Mesenchymal stem cell (in vitro differentiated cells and primary cell): ENCODE results near the gene AGER.

Source experiments
- DNase-seq: peaks from one replicate; pipeline ENCODE4 v3.0.0-alpha.2; 2013
- H2AFZ ChIP-seq: one replicate; pipeline ENCODE4 v1.6.1; 2013; ENCODE audit warnings: low read depth, mild to moderate bottlenecking, control low read depth, inconsistent platforms, low read length, moderate library complexity
- H2AK5ac ChIP-seq: 2 replicates; pipeline ENCODE4 v1.6.1; 2013; ENCODE audit warnings: low read length, moderate library complexity, mild to moderate bottlenecking, inconsistent platforms; ENCODE audit not compliant: severe bottlenecking
- H2BK120ac ChIP-seq: one replicate; pipeline ENCODE4 v1.6.1; 2013; ENCODE audit warnings: low read depth, mild to moderate bottlenecking, inconsistent platforms, low read length, moderate library complexity
- H2BK12ac ChIP-seq, 2 experiments: one replicate each; pipeline ENCODE4 v1.6.1; 2013; ENCODE audit warnings: inconsistent platforms in 2 of 2, low read length in 2 of 2, mild to moderate bottlenecking in 2 of 2, moderate library complexity in 2 of 2, control low read depth in 1 of 2
- H2BK15ac ChIP-seq: one replicate; pipeline ENCODE4 v1.6.1; 2013; ENCODE audit warnings: mild to moderate bottlenecking, low read depth, inconsistent platforms; ENCODE audit not compliant: poor library complexity, severe bottlenecking
- H2BK5ac ChIP-seq: 2 replicates; pipeline ENCODE4 v1.6.1; 2013; ENCODE audit warnings: low read depth, mild to moderate bottlenecking, low read length, control low read depth, inconsistent platforms; ENCODE audit not compliant: poor library complexity, severe bottlenecking
- H3K14ac ChIP-seq, 2 experiments: one replicate each; pipeline ENCODE4 v1.6.1; 2013; ENCODE audit warnings: inconsistent platforms in 2 of 2, low read length in 2 of 2, control low read depth in 1 of 2, mild to moderate bottlenecking in 1 of 2, moderate library complexity in 1 of 2
- H3K18ac ChIP-seq, 2 experiments: one replicate each; pipeline ENCODE4 v1.6.1; 2013; ENCODE audit warnings: inconsistent platforms in 2 of 2, low read length in 2 of 2, control low read depth in 1 of 2, low read depth in 1 of 2, mild to moderate bottlenecking in 1 of 2
- H3K23ac ChIP-seq, 2 experiments: one replicate each; pipeline ENCODE4 v1.6.1; 2013; ENCODE audit warnings: inconsistent platforms in 2 of 2, low read length in 2 of 2, mild to moderate bottlenecking in 2 of 2, moderate library complexity in 2 of 2, control low read depth in 1 of 2
- H3K27ac ChIP-seq: 2 replicates; pipeline ENCODE4 v1.5.1; 2013; ENCODE audit warnings: mild to moderate bottlenecking, moderate library complexity, low read length, control low read depth, inconsistent platforms; ENCODE audit not compliant: poor library complexity, severe bottlenecking
- H3K27me3 ChIP-seq, 2 experiments: 2 replicates each; pipeline versions ENCODE4 v1.6.1 to v1.7.0; 2013; ENCODE audit warnings: low read length in 2 of 2, mild to moderate bottlenecking in 2 of 2, moderate library complexity in 2 of 2, control low read depth in 1 of 2, inconsistent platforms in 1 of 2; ENCODE audit not compliant: control insufficient read depth in 1 of 2, insufficient read depth in 1 of 2
- H3K36me3 ChIP-seq, 2 experiments: 2 replicates each; pipeline versions ENCODE4 v1.6.1 to v1.7.0; 2013; ENCODE audit warnings: low read length in 2 of 2, control low read depth in 1 of 2, inconsistent platforms in 1 of 2, low read depth in 1 of 2, mild to moderate bottlenecking in 1 of 2; ENCODE audit not compliant: insufficient read depth in 2 of 2, control insufficient read depth in 1 of 2
- H3K4ac ChIP-seq, 2 experiments: one replicate each; pipeline ENCODE4 v1.6.1; 2013; ENCODE audit warnings: inconsistent platforms in 2 of 2, low read length in 2 of 2, mild to moderate bottlenecking in 2 of 2, moderate library complexity in 2 of 2, control low read depth in 1 of 2, low read depth in 1 of 2
- H3K4me1 ChIP-seq: 2 replicates; pipeline ENCODE4 v1.6.1; 2013; ENCODE audit warnings: low read depth, low read length, control low read depth; ENCODE audit not compliant: control insufficient read depth, insufficient read depth
- H3K4me2 ChIP-seq: 2 replicates; pipeline ENCODE4 v1.6.1; 2013; ENCODE audit warnings: low read length, mild to moderate bottlenecking, inconsistent platforms; ENCODE audit not compliant: poor library complexity, severe bottlenecking
- H3K4me3 ChIP-seq, 2 experiments: 2 replicates each; pipeline versions ENCODE4 v1.5.1 to v1.7.0; 2013; ENCODE audit warnings: low read length in 2 of 2, mild to moderate bottlenecking in 2 of 2, control low read depth in 1 of 2, low read depth in 1 of 2; ENCODE audit not compliant: insufficient read depth in 1 of 2
- H3K79me1 ChIP-seq: replicated peaks from 2 replicates; pipeline ENCODE4 v1.6.1; 2013; ENCODE audit warnings: mild to moderate bottlenecking, control low read depth, low read length, inconsistent platforms; ENCODE audit not compliant: poor library complexity, severe bottlenecking
- H3K9ac ChIP-seq: 2 replicates; pipeline ENCODE4 v1.7.0; 2013; ENCODE audit warnings: mild to moderate bottlenecking, low read length, moderate library complexity
- H3K9me3 ChIP-seq: 2 replicates; pipeline ENCODE4 v1.7.0; 2013; ENCODE audit warnings: mild to moderate bottlenecking, low read length; ENCODE audit not compliant: control insufficient read depth
- H4K8ac ChIP-seq: one replicate; pipeline ENCODE4 v1.6.1; 2013; ENCODE audit warnings: inconsistent platforms, mild to moderate bottlenecking, low read length, moderate library complexity
- H4K91ac ChIP-seq: one replicate; pipeline ENCODE4 v1.6.1; 2013; ENCODE audit warnings: mild to moderate bottlenecking, low read length, inconsistent platforms
- WGBS: methylation state at CpG from one replicate; pipeline ENCODE4 v1.1.7; 2013; ENCODE audit warnings: mixed read lengths; 5-methylcytosine and 5-hydroxymethylcytosine counted together

AGER gene

DNA sequence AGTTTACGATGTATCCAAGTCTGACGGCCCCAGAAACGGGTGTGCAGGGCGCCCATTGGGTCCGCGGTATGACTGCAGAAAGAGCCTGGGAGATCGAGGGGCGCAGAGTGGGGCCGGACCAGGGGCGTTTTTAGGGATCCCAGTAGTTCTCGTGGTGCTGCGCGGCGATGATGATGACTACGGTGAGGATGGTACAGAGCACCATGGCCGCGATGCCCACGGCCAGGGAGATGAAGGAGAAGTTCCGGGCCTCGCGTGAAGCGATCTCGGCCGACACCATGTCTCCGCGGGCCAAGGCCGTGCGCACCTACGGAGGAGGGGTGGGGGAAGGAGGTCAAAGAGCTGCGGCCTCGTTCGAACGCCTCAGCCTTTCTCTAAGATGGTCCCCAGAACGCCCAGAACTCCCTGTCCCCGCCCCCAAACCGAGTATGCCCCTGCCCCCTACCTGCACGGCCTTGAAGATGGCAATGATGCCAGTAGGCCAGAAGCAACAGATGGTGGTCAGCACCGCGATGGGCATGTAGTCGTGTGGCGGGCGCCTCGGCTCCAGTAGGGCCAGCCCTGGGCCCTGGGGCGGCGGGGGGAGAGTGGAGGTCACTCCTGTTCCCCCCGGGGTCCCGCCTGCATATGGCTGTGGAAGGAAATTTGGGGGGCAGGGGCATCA is 34.8 kb downstream of the AGER start:
- Histone ChIP-seq H2BK5ac (no peak overlapping the region), H3K14ac (no peak overlapping the region), H3K36me3 (no peaks in the 10 kb centered on the region), H3K4me3 (peak overlapping the region in 1 of 2 experiments; percentile 44), H2AFZ (no peak overlapping the region), H4K8ac (no peak overlapping the region), H3K9ac (no peak overlapping the region), H2BK12ac (no peak overlapping the region), H4K91ac (no peak overlapping the region), H3K79me1 (peaks cover 3% of the 10 kb centered on the region), H3K18ac (no peak overlapping the region), H2BK120ac (no peak overlapping the region), H3K27ac (no peak overlapping the region), H3K9me3 (no peaks in the 10 kb centered on the region), H3K4me1 (peaks cover 19% of the 10 kb centered on the region), H3K27me3 (peaks cover 39 to 46% of the 10 kb centered on the region in 2 experiments), H3K4me2 (no peak overlapping the region), H2BK15ac (no peak overlapping the region), H3K23ac (no peak overlapping the region), H2AK5ac (no peak overlapping the region), H3K4ac (no peak overlapping the region)
- WGBS: 57% methylated on average over 43 of the region's 47 CpGs
- DNase-seq: no peak

GRCh38 chr6:32148289-32149091 is 35.6 kb downstream of the AGER start:
- Histone ChIP-seq H3K9ac (no peak overlapping the region), H3K36me3 (no peaks in the 10 kb centered on the region), H3K4me3 (peak overlapping the region in 1 of 2 experiments; percentile 44), H3K4ac (no peak overlapping the region), H3K4me1 (peaks cover 17% of the 10 kb centered on the region), H3K23ac (no peak overlapping the region), H3K27me3 (peaks cover 39 to 46% of the 10 kb centered on the region in 2 experiments), H4K8ac (no peak overlapping the region), H3K14ac (no peak overlapping the region), H2BK15ac (no peak overlapping the region), H2AK5ac (no peak overlapping the region), H2AFZ (no peak overlapping the region), H3K79me1 (peaks cover 3% of the 10 kb centered on the region), H3K18ac (no peak overlapping the region), H3K9me3 (no peaks in the 10 kb centered on the region), H3K27ac (no peak overlapping the region), H4K91ac (no peak overlapping the region), H2BK12ac (no peak overlapping the region), H3K4me2 (no peak overlapping the region), H2BK5ac (no peak overlapping the region), H2BK120ac (no peak overlapping the region)
- peak; percentile 44 for DNase-seq
- 40% methylated on average over 34 of the region's 39 CpGs for WGBS

- peaks cover 39 to 46% of the 10 kb centered on the region in 2 experiments for H3K27me3 ChIP-seq
- WGBS: 90% methylated on average over 4 of the region's 4 CpGs
- H3K18ac ChIP-seq: no peak overlapping the region
- peaks cover 3% of the 10 kb centered on the region for H3K79me1 ChIP-seq
- no peaks in the 10 kb centered on the region for H3K36me3 ChIP-seq
- H2AK5ac ChIP-seq: no peak overlapping the region
- H2AFZ ChIP-seq: no peak overlapping the region
- no peak overlapping the region for H2BK120ac ChIP-seq
- no peak overlapping the region for H3K9ac ChIP-seq
- H2BK5ac ChIP-seq: no peak overlapping the region
- H2BK12ac ChIP-seq: no peak overlapping the region
- H3K4ac ChIP-seq: no peak overlapping the region
- H4K91ac ChIP-seq: no peak overlapping the region
- H3K23ac ChIP-seq: no peak overlapping the region
- DNase-seq: no peak
- no peak overlapping the region for H4K8ac ChIP-seq
- no peak overlapping the region for H3K4me3 ChIP-seq
- H2BK15ac ChIP-seq: no peak overlapping the region
- H3K14ac ChIP-seq: no peak overlapping the region
- H3K9me3 ChIP-seq: no peaks in the 10 kb centered on the region
- H3K4me2 ChIP-seq: no peak overlapping the region
- no peak overlapping the region for H3K27ac ChIP-seq
- peaks cover 14% of the 10 kb centered on the region for H3K4me1 ChIP-seq
Observed at GRCh38 chr6:32147401-32148132, 36.5 kb downstream of the AGER start.

DNA sequence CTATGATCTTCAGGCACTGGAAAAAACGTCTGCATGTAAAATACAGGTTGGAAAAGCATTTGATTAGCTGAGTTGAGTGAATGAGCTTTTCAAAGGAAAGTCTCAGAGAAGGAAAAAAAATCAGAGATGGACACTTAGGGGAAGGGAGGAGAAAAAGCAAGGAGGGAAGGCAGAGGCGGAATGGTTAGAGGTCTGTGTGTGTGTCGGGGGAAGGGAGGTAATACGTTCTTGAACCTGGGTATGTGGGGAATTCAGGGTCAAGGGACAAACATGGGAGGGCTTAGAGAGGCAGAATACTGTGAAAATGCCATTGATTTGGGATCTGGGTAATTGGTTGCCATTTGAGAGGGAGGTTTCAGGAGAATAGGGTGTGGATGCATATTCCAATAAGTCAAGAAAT is 37.4 kb downstream of the AGER start:
- Histone ChIP-seq H3K14ac (no peak overlapping the region), H3K36me3 (no peaks in the 10 kb centered on the region), H3K9me3 (no peaks in the 10 kb centered on the region), H2AFZ (no peak overlapping the region), H2AK5ac (no peak overlapping the region), H3K23ac (no peak overlapping the region), H3K9ac (no peak overlapping the region), H3K4me2 (no peak overlapping the region), H3K79me1 (peaks cover 3% of the 10 kb centered on the region), H3K4me1 (peaks cover 7% of the 10 kb centered on the region), H2BK12ac (no peak overlapping the region), H3K4ac (no peak overlapping the region), H3K18ac (no peak overlapping the region), H4K91ac (no peak overlapping the region), H3K27ac (no peak overlapping the region), H3K27me3 (peaks cover 39 to 46% of the 10 kb centered on the region in 2 experiments), H2BK5ac (no peak overlapping the region), H2BK15ac (no peak overlapping the region), H2BK120ac (no peak overlapping the region), H4K8ac (no peak overlapping the region), H3K4me3 (no peak overlapping the region)
- WGBS: 48% methylated on average over 4 of the region's 4 CpGs
- no peak for DNase-seq
